GM20000 (cell line): ENCODE data around the gene C20orf141.

Experiments used
- DNase-seq: peaks from one replicate; pipeline ENCODE4 v3.0.0; 2012; ENCODE audit warnings: low spot score
- TF ChIP-seq, protein P1 (sequence below): IDR thresholded peaks from 2 replicates; pipeline ENCODE4 v1.5.1; 2012; ENCODE audit warnings: mild to moderate bottlenecking, control low read depth; ENCODE audit errors: extremely low read depth, missing control alignments

Gene C20orf141

DNA sequence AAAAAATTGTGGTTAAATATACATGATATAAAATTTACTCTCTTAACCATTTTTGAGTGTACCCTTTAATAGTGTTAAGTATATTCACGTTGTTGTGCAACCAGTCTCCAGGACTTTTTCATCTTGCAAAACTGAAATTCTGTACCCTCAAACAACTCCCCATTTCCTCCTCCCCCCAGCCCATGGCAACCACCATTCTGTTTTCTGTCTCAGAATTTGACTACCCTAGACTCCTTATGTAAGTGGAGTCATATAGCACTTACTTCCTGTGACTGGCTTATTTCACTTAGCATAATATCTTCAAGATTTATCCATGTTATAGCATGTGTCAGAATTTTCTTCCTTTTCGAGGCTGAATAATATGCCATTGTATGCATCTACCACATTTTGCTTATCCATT is 30.8 kb downstream of the C20orf141 start:
- DNase-seq: no peak
- TF ChIP-seq, protein P1, sequence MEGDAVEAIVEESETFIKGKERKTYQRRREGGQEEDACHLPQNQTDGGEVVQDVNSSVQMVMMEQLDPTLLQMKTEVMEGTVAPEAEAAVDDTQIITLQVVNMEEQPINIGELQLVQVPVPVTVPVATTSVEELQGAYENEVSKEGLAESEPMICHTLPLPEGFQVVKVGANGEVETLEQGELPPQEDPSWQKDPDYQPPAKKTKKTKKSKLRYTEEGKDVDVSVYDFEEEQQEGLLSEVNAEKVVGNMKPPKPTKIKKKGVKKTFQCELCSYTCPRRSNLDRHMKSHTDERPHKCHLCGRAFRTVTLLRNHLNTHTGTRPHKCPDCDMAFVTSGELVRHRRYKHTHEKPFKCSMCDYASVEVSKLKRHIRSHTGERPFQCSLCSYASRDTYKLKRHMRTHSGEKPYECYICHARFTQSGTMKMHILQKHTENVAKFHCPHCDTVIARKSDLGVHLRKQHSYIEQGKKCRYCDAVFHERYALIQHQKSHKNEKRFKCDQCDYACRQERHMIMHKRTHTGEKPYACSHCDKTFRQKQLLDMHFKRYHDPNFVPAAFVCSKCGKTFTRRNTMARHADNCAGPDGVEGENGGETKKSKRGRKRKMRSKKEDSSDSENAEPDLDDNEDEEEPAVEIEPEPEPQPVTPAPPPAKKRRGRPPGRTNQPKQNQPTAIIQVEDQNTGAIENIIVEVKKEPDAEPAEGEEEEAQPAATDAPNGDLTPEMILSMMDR: no peak

DNA sequence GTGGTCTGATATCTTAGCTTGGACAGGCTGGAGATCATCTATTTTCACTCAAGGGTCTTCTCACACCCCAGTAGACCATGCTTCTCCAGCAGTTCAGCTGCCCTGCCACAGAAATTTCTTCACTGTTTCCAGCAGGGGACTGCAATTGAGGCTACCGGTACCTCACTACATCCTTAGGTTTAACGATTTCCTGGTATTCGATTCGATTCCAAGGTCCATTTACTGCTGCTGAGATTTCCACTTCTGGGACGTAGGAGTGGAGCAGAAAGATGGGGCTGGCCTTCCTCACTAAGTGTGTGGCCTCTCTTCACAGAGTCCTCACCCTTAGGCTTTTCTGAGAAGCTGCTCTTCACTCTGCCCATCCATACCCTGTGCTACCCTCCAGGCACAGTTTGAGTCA is 31.9 kb downstream of the C20orf141 start:
- no peak for DNase-seq
- TF ChIP-seq, protein P1: no peak

- no peak for DNase-seq
- TF ChIP-seq, protein P1: no peak
These were observed 33.0 kb downstream of the C20orf141 start for GRCh38 chr20:2847802-2848201.

- DNase-seq: no peak
- TF ChIP-seq, protein P1: no peak
These were observed 34.7 kb downstream of the C20orf141 start for GRCh38 chr20:2849529-2849928.

- DNase-seq: no peak
- TF ChIP-seq, protein P1: no peak
These were observed 36.3 kb downstream of the C20orf141 start for GRCh38 chr20:2851086-2851485.

- no peak for DNase-seq
- TF ChIP-seq, protein P1: no peak
These were observed 43.8 kb downstream of the C20orf141 start for GRCh38 chr20:2858591-2858990.

DNA sequence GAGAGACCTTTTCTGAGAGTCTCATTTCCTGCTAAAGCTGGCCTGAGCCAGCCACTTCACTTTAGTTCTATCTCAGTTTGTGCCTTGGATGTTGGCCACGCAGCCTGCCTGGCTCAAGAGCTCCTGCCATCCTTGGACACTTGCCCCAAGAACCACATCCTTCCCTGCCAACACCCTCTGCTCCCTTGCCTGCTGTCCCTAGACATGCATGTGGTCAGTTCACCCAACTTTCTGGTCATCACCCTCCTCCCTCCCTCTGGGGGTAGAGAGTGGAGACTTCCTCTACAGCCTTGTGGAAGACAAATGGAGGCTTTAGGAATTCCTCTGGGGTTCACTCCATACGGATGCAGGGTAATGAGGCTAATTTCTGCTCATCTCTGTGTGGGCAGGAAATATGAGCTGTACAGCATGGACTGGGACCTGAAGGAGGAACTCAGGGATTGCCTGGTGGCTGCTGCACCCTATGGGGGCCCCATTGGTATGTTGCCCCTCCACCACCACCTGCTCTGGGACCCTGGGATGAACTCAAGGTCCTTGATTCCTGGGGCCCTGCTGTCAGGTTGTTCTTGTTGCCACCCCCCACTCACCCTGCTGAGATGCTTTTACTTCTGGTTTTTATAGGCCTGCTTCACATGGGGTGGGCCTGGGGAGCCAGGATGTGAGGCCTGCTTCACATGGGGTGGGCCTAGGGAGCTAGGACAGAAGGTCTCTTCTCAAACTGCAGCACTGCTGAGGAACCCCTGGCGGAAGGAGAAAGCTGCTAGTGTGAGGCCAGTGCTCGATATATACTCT is 44.7 kb downstream of the C20orf141 start:
- TF ChIP-seq, protein P1: no peak
- DNase-seq: no peak
